Measurements from ENCODE around the gene ACAP3.
A peak's percentile ranks its signal among the peaks of the same experiment; 100 is the strongest.

Gene ACAP3

GRCh38 chr1:1272341-1273208 lies 35.2 kb downstream of the ACAP3 start:
- TF ChIP-seq TAF1 (IDR thresholded peaks at IDR 0.05; ENCODE audit: low read depth, low read length) (no peak), POLR2A (IDR thresholded peaks at IDR 0.05; ENCODE audit: low read depth, low read length) (peak; percentile 40; the same call in 1 of the 2 replicates), POLR2AphosphoS5 (IDR thresholded peaks at IDR 0.05; ENCODE audit: low read depth, low read length) (peak; percentile 40; the same call in 1 of the 2 replicates)
- DNase-seq (ENCODE audit: insufficient read length, low spot score) (no peak), FAIRE-seq (peak; percentile 73)

GRCh38 chr1:1270813-1271212 lies 36.9 kb downstream of the ACAP3 start:
- DNase-seq (ENCODE audit: insufficient read length, low spot score) (no peak), FAIRE-seq (no peak)
- TF ChIP-seq POLR2AphosphoS5 (IDR thresholded peaks at IDR 0.05; ENCODE audit: low read depth, low read length) (no peak), POU2F2 (IDR thresholded peaks at IDR 0.05; ENCODE audit: low read depth, low read length) (no peak), SPI1 (IDR thresholded peaks at IDR 0.05; ENCODE audit: low read depth, low read length) (no peak), PAX5 (IDR thresholded peaks at IDR 0.05; ENCODE audit: insufficient read depth, low read length, severe bottlenecking) (no peak), POLR2A (IDR thresholded peaks at IDR 0.05; ENCODE audit: low read depth, low read length) (no peak), TAF1 (IDR thresholded peaks at IDR 0.05; ENCODE audit: low read depth, low read length) (no peak)

- DNase-seq (ENCODE audit: insufficient read length, low spot score): no peak
- FAIRE-seq: no peak
- TF ChIP-seq SPI1 (IDR thresholded peaks at IDR 0.05; ENCODE audit: low read depth, low read length) (no peak), TAF1 (IDR thresholded peaks at IDR 0.05; ENCODE audit: low read depth, low read length) (no peak), PAX5 (IDR thresholded peaks at IDR 0.05; ENCODE audit: insufficient read depth, low read length, severe bottlenecking) (no peak), POU2F2 (IDR thresholded peaks at IDR 0.05; ENCODE audit: low read depth, low read length) (no peak)
Measured at GRCh38 chr1:1268284-1268682, 39.4 kb downstream of the ACAP3 start.

GRCh38 chr1:1267488-1268283 lies 40.0 kb downstream of the ACAP3 start:
- FAIRE-seq (no peak), DNase-seq (ENCODE audit: insufficient read length, low spot score) (no peak)
- TF ChIP-seq SPI1 (IDR thresholded peaks at IDR 0.05; ENCODE audit: low read depth, low read length): no peak
- no peak for TF ChIP-seq POLR2AphosphoS5 (IDR thresholded peaks at IDR 0.05; ENCODE audit: low read depth, low read length)
- no peak for TF ChIP-seq TAF1 (IDR thresholded peaks at IDR 0.05; ENCODE audit: low read depth, low read length)

- TF ChIP-seq POU2F2 (IDR thresholded peaks at IDR 0.05; ENCODE audit: low read depth, low read length) (no peak), TAF1 (IDR thresholded peaks at IDR 0.05; ENCODE audit: low read depth, low read length) (no peak), PAX5 (IDR thresholded peaks at IDR 0.05; ENCODE audit: insufficient read depth, low read length, severe bottlenecking) (no peak)
- FAIRE-seq: no peak
- DNase-seq (ENCODE audit: insufficient read length, low spot score): no peak
Measured at GRCh38 chr1:1264868-1265272, 42.9 kb downstream of the ACAP3 start.

- FAIRE-seq (no peak), DNase-seq (ENCODE audit: insufficient read length, low spot score) (no peak)
- TF ChIP-seq PAX5 (IDR thresholded peaks at IDR 0.05; ENCODE audit: insufficient read depth, low read length, severe bottlenecking) (no peak), TAF1 (IDR thresholded peaks at IDR 0.05; ENCODE audit: low read depth, low read length) (no peak), SPI1 (IDR thresholded peaks at IDR 0.05; ENCODE audit: low read depth, low read length) (no peak), POU2F2 (IDR thresholded peaks at IDR 0.05; ENCODE audit: low read depth, low read length) (no peak)
Measured at GRCh38 chr1:1264026-1264425, 43.7 kb downstream of the ACAP3 start.

GRCh38 chr1:1262758-1263157 lies 45.0 kb downstream of the ACAP3 start:
- TF ChIP-seq POLR2AphosphoS5 (IDR thresholded peaks at IDR 0.05; ENCODE audit: low read depth, low read length): no peak
- TF ChIP-seq SPI1 (IDR thresholded peaks at IDR 0.05; ENCODE audit: low read depth, low read length): no peak
- no peak for TF ChIP-seq PAX5 (IDR thresholded peaks at IDR 0.05; ENCODE audit: insufficient read depth, low read length, severe bottlenecking)
- TF ChIP-seq TAF1 (IDR thresholded peaks at IDR 0.05; ENCODE audit: low read depth, low read length): no peak
- no peak for TF ChIP-seq POU2F2 (IDR thresholded peaks at IDR 0.05; ENCODE audit: low read depth, low read length)
- TF ChIP-seq POLR2A (IDR thresholded peaks at IDR 0.05; ENCODE audit: low read depth, low read length): no peak
- DNase-seq (ENCODE audit: insufficient read length, low spot score) (no peak), FAIRE-seq (no peak)

- DNase-seq (ENCODE audit: insufficient read length, low spot score) (no peak), FAIRE-seq (no peak)
- TF ChIP-seq PAX5 (IDR thresholded peaks at IDR 0.05; ENCODE audit: insufficient read depth, low read length, severe bottlenecking) (no peak), POLR2AphosphoS5 (IDR thresholded peaks at IDR 0.05; ENCODE audit: low read depth, low read length) (no peak), POU2F2 (IDR thresholded peaks at IDR 0.05; ENCODE audit: low read depth, low read length) (no peak), POLR2A (IDR thresholded peaks at IDR 0.05; ENCODE audit: low read depth, low read length) (no peak), TAF1 (IDR thresholded peaks at IDR 0.05; ENCODE audit: low read depth, low read length) (no peak), SPI1 (IDR thresholded peaks at IDR 0.05; ENCODE audit: low read depth, low read length) (no peak)
Measured at GRCh38 chr1:1262071-1262470, 45.7 kb downstream of the ACAP3 start.

GRCh38 chr1:1260843-1261560 lies 46.7 kb downstream of the ACAP3 start:
- no peak for TF ChIP-seq POU2F2 (IDR thresholded peaks at IDR 0.05; ENCODE audit: low read depth, low read length)
- no peak for TF ChIP-seq POLR2AphosphoS5 (IDR thresholded peaks at IDR 0.05; ENCODE audit: low read depth, low read length)
- no peak for TF ChIP-seq SPI1 (IDR thresholded peaks at IDR 0.05; ENCODE audit: low read depth, low read length)
- TF ChIP-seq POLR2A (IDR thresholded peaks at IDR 0.05; ENCODE audit: low read depth, low read length): no peak
- TF ChIP-seq PAX5 (IDR thresholded peaks at IDR 0.05; ENCODE audit: insufficient read depth, low read length, severe bottlenecking): no peak
- TF ChIP-seq TAF1 (IDR thresholded peaks at IDR 0.05; ENCODE audit: low read depth, low read length): no peak
- no peak for DNase-seq (ENCODE audit: insufficient read length, low spot score)
- FAIRE-seq: no peak
